HG02840 (cell line): ENCODE data around the gene GRIK4.
"Not testable (repeated sequence)": the region's sequence is repeated elsewhere in the genome, so short reads cannot be mapped to it uniquely, and the experiment has no call there.

Experiments used
- ATAC-seq: cut with Tn5 transposase; IDR thresholded peaks from one replicate; pipeline ENCODE4 v1.9.1; 2021; ENCODE audit warnings: mild to moderate bottlenecking, moderate library complexity, moderate number of reproducible peaks; ENCODE audit not compliant: unreplicated experiment, low FRiP score

Gene GRIK4

DNA sequence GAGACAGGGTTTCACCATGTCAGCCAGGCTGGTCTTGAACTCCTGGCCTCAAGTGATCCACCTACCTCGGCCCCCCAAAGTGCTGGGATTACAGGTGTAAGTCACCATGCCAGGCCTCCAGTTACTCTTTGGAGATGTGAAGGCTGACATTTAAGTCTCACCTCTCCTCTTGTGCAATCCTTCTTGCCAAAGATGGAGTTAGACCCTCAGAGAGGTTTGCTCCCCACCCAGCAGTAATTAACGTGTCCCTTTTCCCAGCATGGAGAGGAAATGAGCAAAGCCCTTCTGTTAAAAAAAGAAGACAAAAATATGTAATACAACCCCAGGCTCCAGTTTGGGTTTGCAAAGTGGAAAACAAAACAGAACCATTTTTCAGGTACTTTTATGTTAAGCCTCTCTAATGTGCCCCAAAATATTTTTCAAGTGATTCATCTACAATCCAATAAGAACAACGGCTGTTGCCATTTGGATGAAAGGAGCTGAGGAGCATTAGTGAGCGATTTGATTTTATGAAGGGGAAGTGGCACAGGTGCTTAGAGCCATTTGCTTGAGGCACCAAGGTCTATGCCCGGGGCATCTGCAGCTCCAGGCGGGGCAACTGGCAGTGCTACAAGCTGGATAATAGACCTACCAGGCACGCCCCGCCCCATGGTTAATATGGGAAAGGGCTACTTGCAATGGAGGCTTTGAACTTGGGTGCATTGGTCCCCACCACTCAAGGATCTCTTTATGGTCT, 57.2 kb downstream of the GRIK4 start:
- no peak for ATAC-seq

DNA sequence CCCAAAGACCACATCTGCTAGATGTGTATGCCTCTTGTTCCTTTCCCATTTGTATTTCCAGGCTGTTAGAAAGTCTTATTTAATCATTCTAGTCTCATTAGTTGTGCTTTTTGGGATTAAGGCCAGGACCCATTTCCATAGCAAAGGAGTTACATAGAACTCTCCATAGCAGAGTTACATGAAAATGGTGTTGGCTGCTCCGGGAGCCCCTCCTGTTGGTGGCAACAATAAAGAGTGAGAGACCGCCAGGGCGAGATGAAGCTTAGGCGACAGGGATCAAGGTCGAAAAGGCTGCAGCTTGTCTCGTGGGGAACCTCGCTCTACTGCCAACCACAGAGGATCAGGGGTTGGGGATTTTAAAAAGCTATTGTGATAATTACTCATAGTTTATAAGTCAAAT, 58.3 kb downstream of the GRIK4 start:
- ATAC-seq: no peak

- ATAC-seq: no peak
Observed at GRCh38 chr11:120571476-120571875, 59.9 kb downstream of the GRIK4 start.

- ATAC-seq: no peak
Observed at GRCh38 chr11:120573756-120574354, 62.3 kb downstream of the GRIK4 start.

DNA sequence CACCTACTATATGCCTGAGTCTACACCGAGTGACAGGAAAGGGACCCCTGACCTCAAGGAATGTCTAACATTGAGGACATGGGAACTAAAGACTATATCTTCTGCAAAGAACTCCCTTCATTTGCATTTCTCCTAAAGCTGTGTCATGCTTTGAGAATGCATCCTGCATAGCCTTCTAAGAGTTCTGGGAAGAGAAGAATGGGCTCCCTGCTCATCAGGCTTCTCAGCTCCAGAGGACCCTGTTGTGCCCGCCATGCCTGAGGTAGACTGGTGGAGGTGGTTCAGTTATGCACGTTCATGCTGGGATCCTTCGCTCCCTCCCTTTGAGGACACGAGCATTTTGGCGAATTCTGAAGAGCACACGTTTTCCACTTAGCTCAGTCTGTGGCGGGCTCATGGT, 63.3 kb downstream of the GRIK4 start:
- no peak for ATAC-seq

GRCh38 chr11:120575461-120575860, 63.9 kb downstream of the GRIK4 start:
- ATAC-seq: no peak

- ATAC-seq: no peak
Observed at GRCh38 chr11:120576606-120577005, 65.1 kb downstream of the GRIK4 start.

GRCh38 chr11:120577041-120577440, 65.5 kb downstream of the GRIK4 start:
- ATAC-seq: no peak

DNA sequence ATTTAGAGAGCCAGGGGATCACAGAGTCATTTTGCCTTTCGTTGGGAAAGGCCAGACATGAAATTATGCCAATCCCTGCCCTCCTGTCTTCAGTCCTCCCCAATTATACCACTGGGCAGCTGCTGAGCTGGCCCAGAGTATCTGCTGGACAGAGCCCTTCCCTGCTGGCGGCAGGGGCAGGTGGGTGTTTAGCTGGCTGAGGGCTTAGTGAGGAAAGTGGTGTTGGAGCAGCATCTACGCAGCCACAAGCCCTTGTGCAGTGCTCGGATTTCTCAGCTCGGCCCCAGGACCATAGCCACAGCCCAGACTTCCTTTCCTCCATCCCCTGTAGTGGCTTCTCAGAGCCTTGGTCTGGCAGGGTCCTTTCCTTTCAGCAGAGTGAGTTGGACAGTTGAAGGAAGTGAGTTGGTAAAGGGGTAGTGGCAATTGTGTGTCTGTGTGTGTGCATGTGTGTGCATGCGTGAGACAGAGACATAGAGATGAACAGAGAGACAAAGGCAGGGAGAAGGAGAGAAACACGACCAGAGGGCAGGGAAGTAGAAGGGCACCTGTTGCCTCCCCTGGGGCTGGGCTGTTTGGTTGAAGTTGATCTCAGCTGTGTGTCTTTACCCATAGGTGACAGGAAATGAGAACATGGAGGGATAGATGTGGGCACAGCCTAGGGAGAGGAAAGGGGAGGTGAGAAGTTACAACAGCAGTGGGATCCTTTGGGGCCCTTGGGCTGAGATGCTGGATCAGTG, 66.2 kb downstream of the GRIK4 start:
- no peak for ATAC-seq

DNA sequence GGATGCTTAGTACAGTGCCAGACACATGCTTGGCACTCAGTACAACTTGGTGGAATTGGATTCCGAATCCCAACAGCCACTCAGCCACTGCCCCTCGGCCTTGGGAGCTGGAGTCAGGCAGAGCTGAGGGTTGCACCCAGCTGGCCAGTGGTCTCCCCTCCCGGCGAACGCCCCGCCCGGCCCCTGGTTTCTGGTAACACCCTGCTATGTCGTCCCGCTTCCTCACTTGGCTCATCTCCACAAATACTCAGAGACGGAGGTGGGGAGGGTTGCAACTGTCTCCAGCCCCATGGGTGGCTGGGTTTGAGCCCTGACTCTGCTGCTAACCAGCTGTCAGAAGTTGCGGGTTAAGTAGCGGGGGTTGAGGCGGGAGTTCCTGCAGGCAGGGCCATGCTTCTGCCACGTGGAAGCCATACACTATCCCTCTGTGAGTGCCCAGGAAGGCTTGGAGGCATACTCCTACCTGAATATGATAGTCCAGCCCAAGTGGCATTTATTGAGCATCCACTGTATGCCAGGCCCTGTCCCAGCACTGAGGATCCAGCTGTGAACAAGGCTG, 67.1 kb downstream of the GRIK4 start:
- ATAC-seq: no peak

DNA sequence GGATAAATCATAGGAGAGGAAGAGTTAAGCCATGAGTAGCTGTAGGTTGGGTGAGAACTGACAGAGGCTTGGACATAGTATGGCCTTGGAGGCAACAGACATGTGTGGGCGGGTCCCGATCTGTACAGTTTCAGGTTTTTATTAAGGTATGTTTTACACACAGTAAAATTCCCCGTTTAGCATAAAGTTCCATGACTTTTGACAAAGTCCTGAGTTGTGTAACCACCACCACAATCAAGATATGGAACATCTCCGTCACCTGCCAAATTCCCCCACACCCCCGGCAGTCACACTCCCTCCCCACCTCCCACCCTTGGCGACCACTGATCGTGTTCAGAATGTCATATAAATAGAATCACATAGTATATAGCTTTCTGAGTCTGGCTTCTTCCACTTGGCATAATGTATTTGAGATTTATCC, 68.1 kb downstream of the GRIK4 start:
- no peak for ATAC-seq

- no peak for ATAC-seq
Observed at GRCh38 chr11:120581313-120581712, 69.8 kb downstream of the GRIK4 start.

GRCh38 chr11:120582535-120582934, 71.0 kb downstream of the GRIK4 start:
- not testable (repeated sequence) for ATAC-seq

DNA sequence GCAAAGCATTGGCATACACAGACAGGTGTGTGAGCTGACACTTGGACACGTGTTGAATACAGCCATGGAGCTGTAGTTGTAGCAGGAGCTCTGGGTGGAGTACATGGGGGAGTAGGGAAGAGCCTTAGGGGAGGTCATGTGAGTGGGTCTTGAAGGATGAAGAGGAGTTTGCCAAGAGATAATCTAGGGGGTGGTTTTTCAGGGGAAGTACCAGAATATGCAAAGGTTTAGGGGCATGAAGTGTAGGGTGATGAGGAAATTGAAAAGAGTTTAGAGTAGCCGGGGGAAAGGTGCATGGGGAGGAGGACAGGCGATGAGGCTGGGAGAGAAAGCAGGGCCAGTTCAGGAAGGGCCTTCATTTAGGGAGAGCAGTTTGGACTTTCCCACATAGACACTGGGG, 74.5 kb downstream of the GRIK4 start:
- no peak for ATAC-seq

DNA sequence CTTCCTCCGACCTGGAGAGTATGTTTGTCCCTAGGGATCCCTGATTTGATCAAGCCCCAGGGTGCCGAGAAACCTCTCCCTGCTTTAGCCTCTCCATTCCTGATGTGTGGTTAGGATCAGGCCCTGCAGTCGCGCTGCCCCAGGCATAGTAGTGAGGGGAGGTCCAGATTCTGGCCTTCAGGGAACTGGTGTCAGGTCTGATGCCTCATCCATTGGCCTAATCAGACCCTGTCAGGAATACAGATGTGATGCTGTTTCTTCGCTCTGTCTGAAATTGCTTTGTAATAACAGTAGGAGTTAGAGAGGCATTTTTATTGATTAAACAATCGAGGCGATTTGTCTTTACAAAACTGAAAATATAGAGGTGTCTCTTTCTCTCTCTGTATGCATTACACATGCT, 75.2 kb downstream of the GRIK4 start:
- ATAC-seq: no peak

- ATAC-seq: no peak
Observed at GRCh38 chr11:120587299-120587698, 75.8 kb downstream of the GRIK4 start.

GRCh38 chr11:120589376-120589775, 77.8 kb downstream of the GRIK4 start:
- no peak for ATAC-seq

DNA sequence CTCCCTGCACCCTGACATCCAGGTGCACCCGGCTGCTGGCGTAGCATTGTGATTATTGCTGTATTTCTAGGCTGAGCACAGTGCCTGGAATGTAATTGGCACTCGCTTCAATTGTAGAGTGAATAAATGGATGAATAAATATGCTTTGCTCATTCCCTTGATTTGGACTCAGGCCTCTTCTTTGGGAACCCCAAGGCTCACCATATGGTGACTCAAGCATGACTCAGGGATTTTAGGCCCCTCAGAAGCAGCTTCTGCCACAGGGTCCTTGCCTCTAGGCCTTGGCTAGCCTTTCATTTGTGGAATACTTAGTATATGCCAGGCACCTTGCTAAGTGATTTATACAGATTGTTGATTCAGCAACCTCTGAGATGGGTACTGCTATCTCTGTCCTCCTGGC, 78.9 kb downstream of the GRIK4 start:
- ATAC-seq: no peak

DNA sequence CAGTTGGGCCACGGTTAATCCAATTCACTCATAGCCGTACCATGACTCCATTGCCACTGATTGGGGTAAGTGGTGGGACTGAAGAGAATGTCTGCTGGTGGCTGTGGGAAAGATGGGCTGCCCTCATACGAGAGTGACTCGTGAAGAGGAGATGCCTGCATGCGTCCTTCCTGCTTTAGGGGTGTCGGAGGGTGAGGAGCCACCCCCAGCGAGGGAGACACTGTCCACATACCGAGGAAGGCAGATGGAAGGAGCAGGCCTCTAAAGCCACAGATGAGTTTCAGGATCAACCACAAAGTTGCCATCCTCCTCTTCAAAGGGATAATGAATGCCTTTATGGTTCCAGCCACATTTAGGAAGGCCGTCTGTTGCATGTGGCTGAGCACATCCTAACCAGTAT, 83.2 kb downstream of the GRIK4 start:
- ATAC-seq: no peak

GRCh38 chr11:120595557-120595956, 84.0 kb downstream of the GRIK4 start:
- no peak for ATAC-seq
